CD4-positive, alpha-beta T cell treated with Interleukin-10 for 1 hour (primary cell): ENCODE data around the gene RAB7A.
"Not testable (repeated sequence)": the region's sequence is repeated elsewhere in the genome, so short reads cannot be mapped to it uniquely, and the experiment has no call there.

Source experiments
- DNase-seq: peaks from one replicate; pipeline ENCODE4 v3.0.0-alpha.2; 2020

The RAB7A gene

GRCh38 chr3:128823631-128824030 is 97.6 kb downstream of the RAB7A start:
- no peak for DNase-seq

GRCh38 chr3:128824132-128824850 is 98.3 kb downstream of the RAB7A start:
- no peak for DNase-seq

GRCh38 chr3:128825117-128825725 is 99.2 kb downstream of the RAB7A start:
- DNase-seq = no peak

GRCh38 chr3:128829087-128829486 is 103.1 kb downstream of the RAB7A start:
- not testable (repeated sequence) for DNase-seq

GRCh38 chr3:128829925-128830625 is 104.1 kb downstream of the RAB7A start:
- not testable (repeated sequence) for DNase-seq

GRCh38 chr3:128830762-128831161 is 104.8 kb downstream of the RAB7A start:
- not testable (repeated sequence) for DNase-seq

- not testable (repeated sequence) for DNase-seq
Observed at GRCh38 chr3:128832979-128833378, 107.0 kb downstream of the RAB7A start.

GRCh38 chr3:128835096-128835495 is 109.1 kb downstream of the RAB7A start:
- DNase-seq = no peak

GRCh38 chr3:128841926-128842920 is 116.2 kb downstream of the RAB7A start:
- DNase-seq = no peak

GRCh38 chr3:128844502-128844901 is 118.5 kb downstream of the RAB7A start:
- no peak for DNase-seq

GRCh38 chr3:128845119-128845777 is 119.3 kb downstream of the RAB7A start:
- DNase-seq = no peak

- peak; percentile 87 for DNase-seq
Observed at GRCh38 chr3:128845778-128846485, 119.9 kb downstream of the RAB7A start.

GRCh38 chr3:128846486-128846891 is 120.5 kb downstream of the RAB7A start:
- DNase-seq = no peak

- no peak for DNase-seq
Observed at GRCh38 chr3:128847666-128848370, 121.8 kb downstream of the RAB7A start.

- DNase-seq = no peak
Observed at GRCh38 chr3:128848936-128849335, 123.0 kb downstream of the RAB7A start.

- no peak for DNase-seq
Observed at GRCh38 chr3:128849911-128850455, 124.0 kb downstream of the RAB7A start.

- DNase-seq = no peak
Observed at GRCh38 chr3:128850544-128850943, 124.6 kb downstream of the RAB7A start.

- DNase-seq = no peak
Observed at GRCh38 chr3:128851601-128852000, 125.6 kb downstream of the RAB7A start.

- DNase-seq = no peak
Observed at GRCh38 chr3:128853826-128854225, 127.8 kb downstream of the RAB7A start.

GRCh38 chr3:128854475-128854874 is 128.5 kb downstream of the RAB7A start:
- DNase-seq = no peak
